Fibroblast of pulmonary artery (primary cell): ENCODE measurements around the gene S100PBP.
A peak's percentile ranks its signal among the peaks of the same experiment; 100 is the strongest.

Experiments
- DNase-seq: peaks from one replicate; pipeline ENCODE4 v3.0.0-alpha.2; 2010; ENCODE audit warnings: low read depth
- H3K4me3 ChIP-seq: replicated peaks from 2 replicates; pipeline ENCODE4 v1.5.1; 2011; ENCODE audit warnings: low read depth, mild to moderate bottlenecking, control low read depth, low read length, moderate library complexity
- CTCF ChIP-seq: IDR thresholded peaks from 2 replicates; pipeline ENCODE4 v1.5.1; 2011; ENCODE audit warnings: mild to moderate bottlenecking, control low read depth, low read length, inconsistent platforms; ENCODE audit errors: missing control alignments

Gene S100PBP

GRCh38 chr1:32806290-32806689 lies 11.2 kb upstream of the S100PBP start:
- H3K4me3 ChIP-seq = no peak overlapping the region
- TF ChIP-seq CTCF = no peak

GRCh38 chr1:32806910-32807523 lies 10.4 kb upstream of the S100PBP start:
- DNase-seq = peak; percentile 60
- TF ChIP-seq CTCF = no peak
- H3K4me3 ChIP-seq = no peak overlapping the region

More at GRCh38 chr1:32806290-32806689, 11.2 kb upstream of the S100PBP start:
- DNase-seq = no peak

- no peak for TF ChIP-seq CTCF
- DNase-seq = no peak
- no peak overlapping the region for H3K4me3 ChIP-seq
Measured at GRCh38 chr1:32808580-32808979, 8.9 kb upstream of the S100PBP start.

GRCh38 chr1:32810358-32810757 lies 7.1 kb upstream of the S100PBP start:
- no peak for TF ChIP-seq CTCF
- H3K4me3 ChIP-seq = no peak overlapping the region
- no peak for DNase-seq

GRCh38 chr1:32811265-32811664 lies 6.2 kb upstream of the S100PBP start:
- no peak for DNase-seq
- no peak overlapping the region for H3K4me3 ChIP-seq
- TF ChIP-seq CTCF = no peak

GRCh38 chr1:32811917-32812316 lies 5.5 kb upstream of the S100PBP start:
- no peak for TF ChIP-seq CTCF
- no peak for DNase-seq
- H3K4me3 ChIP-seq = no peak overlapping the region
